GM23248 (cell line): ENCODE measurements around the gene HSCB. TPM values are rescaled to one million over a fixed set of nuclear protein-coding genes. Genes with fewer than 3 reads are reported as not detected.

Experiments
- DNase-seq: peaks from one replicate; pipeline ENCODE4 v3.0.0-alpha.2; 2015
- H2AFZ ChIP-seq: fragments of 200-600 bp; sonication (generic); 2 replicates; pipeline ENCODE4 v1.6.1; 2016; ENCODE audit warnings: antibody characterized with exemption
- H3F3A ChIP-seq: fragments of 200-600 bp; sonication (generic); 2 replicates; pipeline ENCODE4 v1.6.1; 2016; ENCODE audit warnings: mild to moderate bottlenecking, antibody characterized with exemption, mixed run types; ENCODE audit not compliant: insufficient read depth
- H3K27ac ChIP-seq: fragments of 200-600 bp; sonication (generic); 2 replicates; pipeline ENCODE4 v1.5.1; 2016; ENCODE audit warnings: mild to moderate bottlenecking
- H3K27me3 ChIP-seq: fragments of 200-600 bp; sonication (generic); replicated peaks from 2 replicates; pipeline ENCODE4 v1.6.1; 2016; ENCODE audit warnings: mild to moderate bottlenecking; ENCODE audit not compliant: insufficient read depth
- H3K36me3 ChIP-seq: fragments of 200-600 bp; sonication (generic); 2 replicates; pipeline ENCODE4 v1.6.1; 2016; ENCODE audit warnings: low read depth, mild to moderate bottlenecking
- H3K4me1 ChIP-seq: fragments of 200-600 bp; sonication (generic); 2 replicates; pipeline ENCODE4 v1.6.1; 2016; ENCODE audit warnings: mild to moderate bottlenecking; ENCODE audit not compliant: insufficient read depth
- H3K4me2 ChIP-seq: fragments of 200-600 bp; sonication (generic); one replicate; pipeline ENCODE4 v1.6.1; 2016; ENCODE audit warnings: mild to moderate bottlenecking; ENCODE audit not compliant: unreplicated experiment
- H3K4me3 ChIP-seq: fragments of 200-600 bp; sonication (generic); 2 replicates; pipeline ENCODE4 v1.5.1; 2016; ENCODE audit warnings: mild to moderate bottlenecking
- H3K79me2 ChIP-seq: fragments of 200-600 bp; sonication (generic); 2 replicates; pipeline ENCODE4 v1.6.1; 2016; ENCODE audit warnings: mild to moderate bottlenecking; ENCODE audit not compliant: insufficient read depth
- H3K9ac ChIP-seq: fragments of 200-600 bp; sonication (generic); 2 replicates; pipeline ENCODE4 v1.6.1; 2016; ENCODE audit warnings: mild to moderate bottlenecking
- H3K9me2 ChIP-seq: fragments of 200-600 bp; sonication (generic); 2 replicates; pipeline ENCODE4 v1.6.1; 2016; ENCODE audit warnings: mixed run types, mild to moderate bottlenecking, moderate library complexity; ENCODE audit not compliant: insufficient read depth
- H3K9me3 ChIP-seq: fragments of 200-600 bp; sonication (generic); one replicate; pipeline ENCODE4 v1.6.1; 2017; ENCODE audit warnings: low read depth
- H4K20me1 ChIP-seq: fragments of 200-600 bp; sonication (generic); 2 replicates; pipeline ENCODE4 v1.6.0; 2016; ENCODE audit not compliant: insufficient read depth
- EZH2 ChIP-seq: fragments of 200-600 bp; sonication (generic); IDR thresholded peaks from 2 replicates; pipeline ENCODE4 v1.6.1; 2018; ENCODE audit warnings: antibody characterized with exemption, mild to moderate bottlenecking; ENCODE audit not compliant: insufficient read depth, poor library complexity, severe bottlenecking
- EZH2phosphoT487 ChIP-seq: fragments of 200-600 bp; sonication (generic); IDR thresholded peaks from 2 replicates; pipeline ENCODE4 v1.6.1; 2018; ENCODE audit warnings: antibody characterized with exemption, moderate library complexity, mild to moderate bottlenecking, low read depth; ENCODE audit not compliant: insufficient read depth
- WGBS, 2 experiments: methylation state at CpG; one replicate each; pipeline ENCODE4 v1.1.6; 2015 to 2017; ENCODE audit warnings: low lambda C conversion rate in 2 of 2, low coverage in 1 of 2; ENCODE audit errors: missing lambda C conversion rate in 2 of 2; 5-methylcytosine and 5-hydroxymethylcytosine counted together
- in situ Hi-C: fragments of 300-500 bp; cut with MboI; formaldehyde crosslinking; loops from 2 replicates; pipeline ENCODE4 v1.15.0; 2020
- polyA plus RNA-seq: library from polyadenylated mRNA; unstranded; fragments of >200 nt; fragmentation: Nextera tagmentation; extraction: Ambion mirVana; gene quantifications from 2 replicates; pipeline ENCODE4 v1.2.1, GENCODE V29; 2016
- total RNA-seq: library from RNA; depleted of rRNA; stranded (reverse); fragments of >200 nt; shearing (Covaris generic); gene quantifications from 2 replicates; pipeline ENCODE4 v1.2.3, GENCODE V29; 2014

The HSCB gene
- total and polyA plus RNA-seq, 2 experiments from 2014 or later, result 12.0 to 25.9 TPM

DNA sequence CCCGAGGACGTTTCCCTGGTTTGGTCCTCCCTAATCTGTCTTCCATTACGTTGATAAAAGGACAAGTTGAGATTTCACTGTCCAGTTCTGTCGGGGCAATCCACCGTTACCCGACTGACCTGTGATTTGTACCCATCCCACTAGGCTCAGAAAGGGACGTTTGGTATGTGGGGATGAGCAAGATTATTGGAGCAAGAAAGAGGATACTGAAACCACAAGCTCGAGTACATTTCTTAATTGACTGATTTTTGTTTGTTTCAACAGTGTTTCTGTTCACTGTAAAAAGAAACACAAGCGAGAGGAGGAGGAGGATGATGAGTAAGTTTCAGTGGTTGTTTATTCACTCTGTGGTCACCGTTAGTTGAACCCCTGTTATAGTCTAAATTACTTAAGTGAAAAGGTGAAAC lies 31.6 kb downstream of the HSCB start:
- no peaks in the 10 kb centered on the region for H3K27me3 ChIP-seq
- in situ Hi-C loops, result no loop called here
- H3K9ac ChIP-seq, result peak overlapping the region; percentile 95
- 0 out of 2 replicates have a peak, but pooled peaks cover 8% of the 10 kb centered on the region for H3K4me1 ChIP-seq
- H3K36me3 ChIP-seq, result peaks cover 14% of the 10 kb centered on the region
- peak; percentile 63 for DNase-seq
- TF ChIP-seq EZH2phosphoT487 (no peak), EZH2 (no peak)
- peaks cover 12% of the 10 kb centered on the region for H3F3A ChIP-seq
- peak overlapping the region; percentile 92 for H3K27ac ChIP-seq
- H3K9me3 ChIP-seq, result no peaks in the 10 kb centered on the region
- no peaks in the 10 kb centered on the region for H4K20me1 ChIP-seq
- H3K4me3 ChIP-seq, result peak overlapping the region; percentile 82
- 0 to 1% methylated on average over 10 of the region's 10 CpGs for WGBS, 2 experiments
- H3K79me2 ChIP-seq, result peaks cover 49% of the 10 kb centered on the region
- H2AFZ ChIP-seq, result peak overlapping the region; percentile 79
- H3K4me2 ChIP-seq, result peak overlapping the region; percentile 84
- no peaks in the 10 kb centered on the region for H3K9me2 ChIP-seq

DNA sequence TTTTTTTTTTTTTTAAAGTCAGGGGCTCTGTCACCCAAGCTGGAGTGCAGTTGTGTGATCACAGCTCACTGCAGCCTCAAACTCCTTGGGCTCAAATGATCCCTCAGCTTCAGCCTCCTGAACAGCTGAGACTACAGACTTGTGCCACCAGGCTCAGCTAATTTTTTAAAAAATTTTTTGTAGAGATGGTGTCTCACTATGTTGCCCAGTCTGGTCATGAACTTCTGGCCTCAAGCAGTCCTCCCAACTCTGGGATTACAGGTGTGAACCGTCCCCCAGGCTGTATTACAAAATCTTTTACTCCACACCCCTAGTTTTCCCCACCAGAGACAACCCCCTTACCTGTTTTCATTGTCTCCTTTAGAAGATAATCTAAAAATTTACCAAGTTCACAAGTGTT lies 32.5 kb downstream of the HSCB start:
- WGBS, 2 experiments, result 90 to 100% methylated on average over 1 of the region's 1 CpG
- Histone ChIP-seq H2AFZ (no peak overlapping the region), H3K4me2 (peak overlapping the region; percentile 84), H3K4me3 (peak overlapping the region; percentile 82), H3F3A (peaks cover 12% of the 10 kb centered on the region), H3K9me2 (no peaks in the 10 kb centered on the region), H3K27me3 (no peaks in the 10 kb centered on the region), H3K79me2 (peaks cover 58% of the 10 kb centered on the region), H3K9ac (no peak overlapping the region), H3K4me1 (0 out of 2 replicates have a peak, but pooled peaks cover 8% of the 10 kb centered on the region), H3K27ac (peak overlapping the region; percentile 92), H4K20me1 (no peaks in the 10 kb centered on the region), H3K36me3 (peaks cover 17% of the 10 kb centered on the region), H3K9me3 (no peaks in the 10 kb centered on the region)
- DNase-seq, result no peak
- TF ChIP-seq EZH2 (no peak), EZH2phosphoT487 (no peak)
- in situ Hi-C loops, result no loop called here

DNA sequence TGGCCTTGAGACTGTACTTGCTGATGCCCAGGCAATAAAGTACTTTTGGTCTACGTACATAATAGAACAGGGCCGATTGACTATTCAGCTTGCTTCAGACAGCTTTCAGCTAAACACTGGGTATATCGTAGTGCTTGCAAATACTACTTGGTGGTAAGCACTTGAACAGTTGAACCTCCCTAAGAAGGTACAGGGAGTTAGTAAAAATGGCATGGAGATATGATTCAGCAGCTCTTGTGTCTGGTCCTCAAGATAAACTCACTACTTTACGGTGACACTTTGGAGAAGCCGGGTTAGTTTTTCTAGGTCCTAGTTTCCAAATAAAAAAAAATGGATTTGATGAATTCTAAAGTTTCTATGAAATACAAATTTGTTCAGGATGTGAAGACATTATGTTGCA lies 38.0 kb downstream of the HSCB start:
- Histone ChIP-seq H3K4me1 (0 out of 2 replicates have a peak, but pooled peaks cover under 1% of the 10 kb centered on the region), H3K36me3 (peaks cover 33% of the 10 kb centered on the region; the same call in 1 of the 2 replicates), H3K4me3 (no peak overlapping the region), H3K9me3 (no peaks in the 10 kb centered on the region), H4K20me1 (peaks cover 8% of the 10 kb centered on the region; the same call in 1 of the 2 replicates), H3K9me2 (no peaks in the 10 kb centered on the region), H2AFZ (no peak overlapping the region), H3K4me2 (no peak overlapping the region), H3K27me3 (no peaks in the 10 kb centered on the region), H3F3A (no peaks in the 10 kb centered on the region; the same call in 1 of the 2 replicates), H3K27ac (no peak overlapping the region), H3K79me2 (peaks cover 87% of the 10 kb centered on the region), H3K9ac (no peak overlapping the region)
- TF ChIP-seq EZH2 (no peak), EZH2phosphoT487 (no peak)
- no peak for DNase-seq
- WGBS, 2 experiments, result 89 to 91% methylated on average over 5 of the region's 5 CpGs
- in situ Hi-C loops, result no loop called here

DNA sequence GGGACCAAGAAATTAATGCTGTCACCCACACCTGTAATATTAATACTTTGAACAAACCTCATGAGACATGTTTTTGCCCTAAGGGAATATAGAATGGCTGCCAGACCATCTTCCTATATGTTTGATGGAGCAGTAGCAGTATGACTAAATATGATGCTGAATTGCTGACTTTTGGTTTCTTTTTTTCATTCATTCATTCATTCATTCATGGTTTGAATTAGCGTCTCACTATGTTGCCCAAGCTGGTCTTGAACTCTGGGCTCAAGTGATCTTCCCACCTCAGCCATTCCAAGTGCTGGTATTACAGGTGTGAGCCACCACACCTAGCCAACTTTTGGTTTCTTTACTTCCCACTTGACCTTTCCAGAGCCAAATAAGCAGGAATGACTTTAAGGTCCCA lies 38.5 kb downstream of the HSCB start:
- Histone ChIP-seq H3K4me1 (no peaks in the 10 kb centered on the region), H3K9ac (no peak overlapping the region), H4K20me1 (peaks cover 8% of the 10 kb centered on the region; the same call in 1 of the 2 replicates), H3K4me3 (no peak overlapping the region), H3K9me2 (no peaks in the 10 kb centered on the region), H3K9me3 (no peaks in the 10 kb centered on the region), H2AFZ (no peak overlapping the region), H3K4me2 (no peak overlapping the region), H3K36me3 (peaks cover 33% of the 10 kb centered on the region; the same call in 1 of the 2 replicates), H3K27ac (no peak overlapping the region), H3K79me2 (peaks cover 87% of the 10 kb centered on the region), H3K27me3 (no peaks in the 10 kb centered on the region), H3F3A (no peaks in the 10 kb centered on the region)
- DNase-seq, result no peak
- in situ Hi-C loops, result no loop called here
- 95 to 100% methylated on average over 1 of the region's 1 CpG for WGBS, 2 experiments
- no peak for TF ChIP-seq EZH2
